Lung (tissue), 12 donors: ENCODE data around the gene NCOA1. TPM values are rescaled to one million over a fixed set of nuclear protein-coding genes. Genes with fewer than 3 reads are reported as not detected.

Experiments
- ATAC-seq: fragments of 200-7000 bp; cut with Tn5 transposase; one replicate; pipeline ENCODE4 v1.9.1; 2020; ENCODE audit warnings: moderate number of reproducible peaks; ENCODE audit not compliant: insufficient read depth, low FRiP score
- DNase-seq, 3 donors: peaks; one replicate each; pipeline ENCODE4 v3.0.0-alpha.2; 2013 to 2017
- H3K27ac ChIP-seq, 2 donors: one replicate each; pipeline ENCODE4 v1.5.1; 2013; ENCODE audit warnings: mild to moderate bottlenecking in 2 of 2, moderate library complexity in 2 of 2, control low read depth in 1 of 2, inconsistent platforms in 1 of 2, low read depth in 1 of 2, low read length in 1 of 2
- H3K27me3 ChIP-seq, 3 donors: one replicate each; pipeline ENCODE4 v1.5.1; 2013; ENCODE audit warnings: low read length in 2 of 3; ENCODE audit not compliant: control insufficient read depth in 3 of 3, insufficient read depth in 3 of 3
- H3K36me3 ChIP-seq, 4 donors: one replicate each; pipeline ENCODE4 v1.5.1; 2013; ENCODE audit warnings: low read length in 4 of 4, mild to moderate bottlenecking in 1 of 4, moderate library complexity in 1 of 4; ENCODE audit not compliant: control insufficient read depth in 4 of 4, insufficient read depth in 4 of 4
- H3K4me1 ChIP-seq, 5 donors: one replicate each; pipeline ENCODE4 v1.5.1; 2013; ENCODE audit warnings: low read length in 5 of 5, mild to moderate bottlenecking in 2 of 5, moderate library complexity in 1 of 5; ENCODE audit not compliant: control insufficient read depth in 5 of 5, insufficient read depth in 5 of 5
- H3K4me3 ChIP-seq: one replicate; pipeline ENCODE4 v1.5.1; 2013; ENCODE audit warnings: mild to moderate bottlenecking, control low read depth, moderate library complexity
- H3K9ac ChIP-seq, 2 donors: one replicate each; pipeline ENCODE4 v1.5.1; 2013; ENCODE audit warnings: low read length in 2 of 2, control low read depth in 1 of 2; ENCODE audit not compliant: insufficient read depth in 1 of 2
- H3K9me3 ChIP-seq, 4 donors: one replicate each; pipeline ENCODE4 v1.5.1; 2013; ENCODE audit warnings: low read length in 3 of 4, mild to moderate bottlenecking in 1 of 4, moderate library complexity in 1 of 4; ENCODE audit not compliant: control insufficient read depth in 4 of 4, insufficient read depth in 3 of 4
- CTCF ChIP-seq: IDR thresholded peaks from 2 replicates; pipeline ENCODE4 v1.5.1; 2012; ENCODE audit warnings: mild to moderate bottlenecking; ENCODE audit errors: control extremely low read depth, extremely low read depth
- WGBS, 2 donors: extraction: QIAGEN DNeasy Blood & Tissue Kit; methylation state at CpG; one replicate each; pipeline ENCODE4 v1.1.7; 2013; 5-methylcytosine and 5-hydroxymethylcytosine counted together
- polyA plus RNA-seq, 2 donors: library from polyadenylated mRNA; stranded (reverse); fragments of 200-250 nt; gene quantifications; one replicate each; pipeline ENCODE4 v1.2.1, GENCODE V29; 2013
- total RNA-seq, 2 donors: library from RNA; depleted of rRNA in 1 of 2; stranded (reverse); fragments of >200 nt in 1 of 2; gene quantifications; one replicate each; pipeline ENCODE4 v1.2.1, GENCODE V29; 2014 to 2021
- donor health status: control.
- donor health status: control.
- donor health status: Bipolar disorder and iron deficiency.
- donor health status: healthy.
- donor health status: DM: yes; HTN: yes; CAD: no.

NCOA1 gene
- total and polyA plus RNA-seq, 4 donors: 8.3 to 123 (median 27.3) TPM

GRCh38 chr2:24497685-24498084 lies 6.6 kb downstream of the NCOA1 start:
- Histone ChIP-seq H3K9me3 (no peaks in the 10 kb centered on the region), H3K27me3 (no peaks in the 10 kb centered on the region), H3K27ac (no peak overlapping the region), H3K9ac (no peak overlapping the region), H3K4me1 (peaks cover 1 to 32% (median 12%) of the 10 kb centered on the region in 5 donors), H3K4me3 (no peak overlapping the region), H3K36me3 (no peaks in the 10 kb centered on the region)
- TF ChIP-seq CTCF: no peak
- DNase-seq (no peak), ATAC-seq (no peak)

- H3K9me3 ChIP-seq: no peaks in the 10 kb centered on the region
- no peaks in the 10 kb centered on the region for H3K27me3 ChIP-seq
- H3K36me3 ChIP-seq: no peaks in the 10 kb centered on the region
- no peak for TF ChIP-seq CTCF
- no peak overlapping the region for H3K9ac ChIP-seq
- peaks cover 1 to 29% (median 10%) of the 10 kb centered on the region in 5 donors for H3K4me1 ChIP-seq
- no peak overlapping the region for H3K4me3 ChIP-seq
- no peak overlapping the region for H3K27ac ChIP-seq
- ATAC-seq (no peak), DNase-seq (no peak)
- WGBS, 2 donors: 90 to 93% methylated on average over 4 of the region's 4 CpGs
These were observed 7.1 kb downstream of the NCOA1 start for GRCh38 chr2:24498121-24498520.

- no peak for TF ChIP-seq CTCF
- Histone ChIP-seq H3K27me3 (no peaks in the 10 kb centered on the region), H3K9me3 (no peaks in the 10 kb centered on the region), H3K4me3 (no peak overlapping the region), H3K4me1 (peaks cover 0 to 19% (median 1%) of the 10 kb centered on the region in 5 donors), H3K36me3 (no peaks in the 10 kb centered on the region), H3K9ac (no peak overlapping the region), H3K27ac (no peak overlapping the region)
- 81 to 83% methylated on average over 2 of the region's 2 CpGs for WGBS, 2 donors
- no peak for ATAC-seq
- no peak for DNase-seq
These were observed 10.8 kb downstream of the NCOA1 start for GRCh38 chr2:24501813-24502212.
